ENCODE results near the gene CHD9. TPM values are rescaled to one million over a fixed set of nuclear protein-coding genes. Genes with fewer than 3 reads are reported as not detected.

The CHD9 gene
- total RNA-seq, 4 donors from 2014 or later = 59.0 to 210 (median 80.4) TPM

DNA sequence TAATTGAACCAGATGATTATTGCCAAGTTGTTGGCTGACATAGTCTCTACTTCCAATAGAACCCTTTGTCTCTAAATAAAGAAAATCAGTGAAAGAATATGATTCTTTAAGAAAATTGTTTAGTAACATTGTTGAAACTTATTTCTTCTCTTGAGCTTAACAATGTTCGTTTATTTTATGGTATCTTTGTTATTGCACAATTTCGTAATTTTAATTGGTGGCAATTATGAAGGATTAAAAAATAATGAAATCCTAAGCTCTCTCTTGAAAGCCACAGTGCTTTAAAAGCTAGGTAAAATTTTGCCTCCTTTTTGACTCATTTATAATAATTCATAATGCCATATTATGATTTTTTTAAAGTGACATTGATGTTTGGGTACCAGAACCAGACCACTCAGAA, 230.4 kb downstream of the CHD9 start:
- ATAC-seq (ENCODE audit: low FRiP score) = no peak
- no peak for DNase-seq (ENCODE audit: low spot score)
- TF ChIP-seq, protein P1, sequence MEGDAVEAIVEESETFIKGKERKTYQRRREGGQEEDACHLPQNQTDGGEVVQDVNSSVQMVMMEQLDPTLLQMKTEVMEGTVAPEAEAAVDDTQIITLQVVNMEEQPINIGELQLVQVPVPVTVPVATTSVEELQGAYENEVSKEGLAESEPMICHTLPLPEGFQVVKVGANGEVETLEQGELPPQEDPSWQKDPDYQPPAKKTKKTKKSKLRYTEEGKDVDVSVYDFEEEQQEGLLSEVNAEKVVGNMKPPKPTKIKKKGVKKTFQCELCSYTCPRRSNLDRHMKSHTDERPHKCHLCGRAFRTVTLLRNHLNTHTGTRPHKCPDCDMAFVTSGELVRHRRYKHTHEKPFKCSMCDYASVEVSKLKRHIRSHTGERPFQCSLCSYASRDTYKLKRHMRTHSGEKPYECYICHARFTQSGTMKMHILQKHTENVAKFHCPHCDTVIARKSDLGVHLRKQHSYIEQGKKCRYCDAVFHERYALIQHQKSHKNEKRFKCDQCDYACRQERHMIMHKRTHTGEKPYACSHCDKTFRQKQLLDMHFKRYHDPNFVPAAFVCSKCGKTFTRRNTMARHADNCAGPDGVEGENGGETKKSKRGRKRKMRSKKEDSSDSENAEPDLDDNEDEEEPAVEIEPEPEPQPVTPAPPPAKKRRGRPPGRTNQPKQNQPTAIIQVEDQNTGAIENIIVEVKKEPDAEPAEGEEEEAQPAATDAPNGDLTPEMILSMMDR (IDR thresholded peaks at IDR 0.05) = no peak

DNA sequence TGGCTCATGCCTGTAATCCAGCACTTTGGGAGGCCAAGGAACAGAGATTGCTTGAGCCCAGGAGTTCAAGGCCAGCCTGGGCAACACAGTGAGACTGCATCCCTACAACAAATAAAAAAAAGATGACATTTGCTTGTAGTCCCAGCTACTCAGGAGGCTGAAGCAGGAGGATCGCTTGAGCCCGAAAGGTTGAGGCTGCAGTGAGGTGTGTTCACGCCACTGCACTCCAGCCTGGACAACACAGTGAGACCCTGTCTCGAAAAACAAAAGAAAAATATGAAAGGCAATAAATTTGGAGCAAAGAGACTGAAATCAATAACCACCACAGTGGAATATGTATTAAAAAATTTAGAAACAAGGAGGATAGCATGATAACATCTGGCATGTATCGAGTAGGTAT, 235.7 kb downstream of the CHD9 start:
- TF ChIP-seq, protein P1 (IDR thresholded peaks at IDR 0.05) = no peak
- DNase-seq (ENCODE audit: low spot score) = no peak
- ATAC-seq (ENCODE audit: low FRiP score) = no peak

DNA sequence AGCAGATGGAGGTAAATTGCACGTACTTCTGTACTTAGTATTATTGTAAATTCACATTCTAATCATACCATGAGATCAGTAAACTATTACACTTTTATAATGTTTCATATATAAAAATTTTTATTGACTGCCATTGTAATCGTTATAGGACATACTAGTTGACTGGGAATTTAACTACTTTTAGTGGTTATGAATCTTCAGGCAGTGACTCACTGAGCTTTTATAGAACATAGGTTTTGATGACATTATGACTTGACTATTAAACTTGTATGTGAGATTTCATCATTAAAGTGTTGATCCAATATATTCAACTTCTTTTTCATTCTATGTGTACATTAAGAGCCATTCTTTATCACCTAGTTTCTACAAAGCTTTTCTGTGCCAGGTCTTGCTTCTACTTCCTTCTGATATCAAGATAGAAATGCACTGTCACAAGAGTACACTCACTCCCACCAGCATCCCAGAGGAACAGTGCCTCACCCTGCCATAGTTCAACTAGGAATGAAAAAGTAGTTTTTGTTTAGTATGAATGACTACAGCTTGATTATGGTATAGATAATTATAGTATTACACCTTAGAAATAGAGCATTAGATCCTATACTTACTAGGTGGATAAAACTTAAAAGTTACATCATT, 237.1 kb downstream of the CHD9 start:
- DNase-seq (ENCODE audit: low spot score) (no peak), ATAC-seq (ENCODE audit: low FRiP score) (no peak)
- TF ChIP-seq, protein P1 (IDR thresholded peaks at IDR 0.05) = no peak

DNA sequence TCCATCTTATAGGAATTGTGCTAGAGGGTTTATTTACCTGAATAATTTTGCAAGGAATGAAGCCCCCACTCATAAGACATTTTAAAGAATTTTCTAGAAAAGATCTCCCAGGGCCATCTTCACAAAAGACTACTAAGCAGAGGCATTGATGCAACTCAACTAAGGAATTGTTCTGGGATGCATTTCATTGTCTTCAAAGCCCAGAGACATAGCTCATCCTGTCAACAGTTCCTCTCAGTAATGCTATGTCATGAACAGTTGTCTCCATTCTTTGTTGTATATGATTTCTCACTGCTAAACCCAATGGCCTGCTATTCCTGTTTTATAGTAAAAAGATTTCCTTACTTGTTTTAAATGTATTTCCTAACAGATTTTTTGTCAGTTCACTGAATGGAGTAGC, 242.7 kb downstream of the CHD9 start:
- ATAC-seq (ENCODE audit: low FRiP score) = no peak

DNA sequence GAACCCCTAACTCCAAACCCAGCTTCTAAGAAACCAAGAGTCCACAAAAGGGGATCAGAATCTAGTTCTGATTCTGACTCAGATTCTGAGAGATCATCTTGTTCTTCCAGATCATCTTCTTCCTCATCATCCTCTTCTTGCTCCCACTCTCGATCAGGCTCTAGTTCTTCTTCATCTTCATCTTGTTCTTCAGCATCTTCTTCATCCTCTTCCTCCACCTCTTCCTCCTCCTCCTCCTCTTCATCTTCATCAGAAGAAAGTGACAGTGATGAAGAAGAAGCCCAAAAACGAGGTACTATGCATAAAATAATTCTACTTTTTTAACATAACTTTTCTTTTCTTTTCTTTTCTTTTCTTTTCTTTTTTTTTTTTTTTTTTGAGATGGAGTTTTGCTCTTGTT, 249.5 kb downstream of the CHD9 start:
- TF ChIP-seq, protein P1 (IDR thresholded peaks at IDR 0.05) = no peak
- ATAC-seq (ENCODE audit: low FRiP score) = no peak
- DNase-seq (ENCODE audit: low spot score) = no peak

More for the DNA sequence above, 242.7 kb downstream of the CHD9 start:
- TF ChIP-seq, protein P1 (IDR thresholded peaks at IDR 0.05) = no peak
- no peak for DNase-seq (ENCODE audit: low spot score)

DNA sequence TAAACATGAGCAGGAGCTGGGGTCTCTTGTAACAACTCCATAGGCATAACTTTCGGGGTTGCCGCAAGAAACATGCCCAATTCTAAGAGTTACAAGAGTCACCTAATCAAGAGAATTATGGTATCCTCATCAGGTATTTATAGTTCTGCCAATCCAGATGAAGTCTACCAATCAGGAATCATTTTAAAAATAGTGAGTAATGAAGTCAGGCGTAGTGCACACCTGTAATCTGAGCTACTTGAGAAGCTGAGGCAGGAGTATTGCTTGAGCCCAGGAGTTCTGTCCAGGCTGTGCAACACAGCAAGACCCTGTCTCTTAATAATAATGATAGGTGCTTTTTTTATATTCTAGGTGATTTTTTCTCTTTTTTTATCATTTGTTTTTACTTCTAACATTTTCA, 251.0 kb downstream of the CHD9 start:
- no peak for DNase-seq (ENCODE audit: low spot score)
- TF ChIP-seq, protein P1 (IDR thresholded peaks at IDR 0.05) = no peak

DNA sequence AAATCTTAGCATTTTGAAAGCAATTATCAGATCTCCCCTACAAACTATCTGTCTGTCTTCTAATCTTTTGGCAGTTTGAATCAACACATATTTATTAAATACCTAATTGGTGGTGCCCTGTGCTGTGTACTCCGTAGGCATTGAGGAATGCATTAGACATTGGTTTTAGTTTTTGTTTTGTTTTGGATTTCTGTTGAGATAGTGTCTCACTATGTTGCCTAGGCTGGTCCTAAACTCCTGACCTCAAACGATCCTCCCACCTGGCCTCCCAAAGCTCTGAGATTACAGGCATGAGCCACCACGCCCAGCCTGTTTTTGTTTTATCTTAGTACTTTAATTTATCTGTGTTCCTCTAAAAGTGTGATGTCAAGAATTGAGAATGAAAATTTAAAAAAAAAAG, 254.7 kb downstream of the CHD9 start:
- TF ChIP-seq, protein P1 (IDR thresholded peaks at IDR 0.05) = no peak
- DNase-seq (ENCODE audit: low spot score) (no peak), ATAC-seq (ENCODE audit: low FRiP score) (no peak)

More for the DNA sequence above, 251.0 kb downstream of the CHD9 start:
- no peak for ATAC-seq (ENCODE audit: low FRiP score)
